Pancreas (tissue), 10 donors: ENCODE results near the gene SMARCC2. TPM values are rescaled to one million over a fixed set of nuclear protein-coding genes. Genes with fewer than 3 reads are reported as not detected.
A peak's percentile ranks its signal among the peaks of the same experiment; 100 is the strongest.

Experiments
- ATAC-seq, 4 donors: fragments of 200-7000 bp; cut with Tn5 transposase; one replicate each; pipeline versions ENCODE4 v1.8.0 to v1.9.1; 2020; ENCODE audit warnings: mild to moderate bottlenecking in 4 of 4, moderate library complexity in 4 of 4
- DNase-seq, 6 donors: peaks; one replicate each; pipeline ENCODE4 v3.0.0-alpha.2; 2020
- FAIRE-seq: peaks from 2 replicates; lab custom pipeline; 2012; peaks lifted over from hg19 to GRCh38; lab: Jason Lieb, UNC
- H3K27ac ChIP-seq, 4 donors: fragments of 200-600 bp; sonication (generic); 1 replicate in 3 of 4; 2 replicates in 1 of 4; pipeline versions ENCODE4 v1.5.0 to v1.8.0; 2020
- H3K27me3 ChIP-seq, 4 donors: fragments of 200-600 bp; one replicate each; pipeline ENCODE4 v1.8.0; 2021
- H3K36me3 ChIP-seq, 3 donors: fragments of 200-600 bp; sonication (generic) in 1 of 3; one replicate each; pipeline versions ENCODE4 v1.5.0 to v1.8.0; 2020 to 2021
- H3K4me1 ChIP-seq, 3 donors: fragments of 200-600 bp; one replicate each; pipeline ENCODE4 v1.8.0; 2021
- H3K4me3 ChIP-seq, 4 donors: fragments of 200-600 bp; sonication (generic) in 2 of 4; one replicate each; pipeline versions ENCODE4 v1.5.0 to v1.8.0; 2020 to 2021
- H3K9me3 ChIP-seq, 4 donors: fragments of 200-600 bp; one replicate each; pipeline ENCODE4 v1.8.0; 2021
- WGBS, 2 donors: extraction: QIAGEN DNeasy Blood & Tissue Kit; methylation state at CpG; one replicate each; pipeline ENCODE4 v1.1.7; 2013; 5-methylcytosine and 5-hydroxymethylcytosine counted together
- intact Hi-C, 3 donors: fragments of 100-400 bp; cut with DNase I; formaldehyde crosslinking; loops; one replicate each; pipeline versions ENCODE4 v1.11.1 to v1.14.2; 2022
- polyA plus RNA-seq, 2 donors: library from polyadenylated mRNA; stranded (reverse); fragments of 200-250 nt; gene quantifications; one replicate each; pipeline ENCODE4 v1.2.3, GENCODE V29; 2013
- total RNA-seq, 6 donors: library from RNA; stranded (reverse); fragmentation: NEBNext Ultra II Directional in 4 of 6; extraction: Animal tissue kit (Norgen Biotek cat#: 25700) in 4 of 6; gene quantifications; one replicate each; pipeline versions ENCODE4 v1.2.1 to v1.2.4, GENCODE V29; 2021 to 2023
- TF ChIP-seq, protein P1 (sequence below), 4 donors: fragments of 200-600 bp; sonication (generic) in 3 of 4; IDR thresholded peaks; one replicate each; pipeline versions ENCODE4 v1.5.0 to v1.8.0; 2021; ENCODE audit warnings: antibody characterized with exemption in 4 of 4
- donor health status: healthy with polysubstance abuse.
- donor health status: DM: no; HTN: no; CAD: no; lungs with moderate emphysema.
- donor health status: DM: no; HTN: no; CAD: no.
- donor health status: control.
- donor health status: control.
- donor health status: Bipolar disorder and iron deficiency.
- donor health status: DM: yes; HTN: yes; CAD: no.
- donor health status: DM: no; HTN: no; CAD: no.
- donor health status: DM: no; HTN: no; CAD: no.
- donor health status: DM: yes; HTN: yes; CAD: no.

SMARCC2 gene
- total and polyA plus RNA-seq, 8 donors: 26.3 to 64.5 (median 38.2) TPM

DNA sequence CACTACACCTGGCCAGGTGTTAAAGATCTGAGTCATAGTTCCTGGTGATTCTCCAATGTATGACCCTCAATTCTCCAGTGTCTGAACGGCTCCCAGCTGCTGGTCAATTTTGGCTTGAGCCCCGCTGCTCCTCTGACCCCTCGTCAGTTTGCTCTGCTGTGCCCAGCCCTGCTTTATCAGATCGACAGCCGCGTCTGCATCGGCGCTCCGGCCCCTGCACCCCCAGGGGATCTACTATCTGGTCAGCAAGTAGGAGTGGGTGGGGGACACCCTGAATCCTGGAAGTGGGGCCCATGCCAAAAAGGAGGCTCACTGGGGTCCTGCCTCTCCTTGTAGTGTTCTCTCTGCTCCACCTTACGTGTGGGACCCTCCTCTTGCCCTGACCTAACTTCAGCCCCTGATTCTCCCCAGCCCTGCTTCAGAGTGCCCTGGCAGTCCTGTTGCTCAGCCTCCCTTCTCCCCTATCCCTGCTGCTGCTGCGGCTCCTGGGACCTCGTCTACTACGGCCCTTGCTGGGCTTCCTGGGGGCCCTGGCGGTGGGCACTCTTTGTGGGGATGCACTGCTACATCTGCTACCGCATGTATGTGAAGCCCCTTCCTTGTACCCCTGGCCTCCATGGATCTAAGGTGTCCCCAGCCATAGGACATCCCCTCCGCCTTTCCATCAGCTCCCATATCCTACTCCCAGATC, 45.6 kb upstream of the SMARCC2 start:
- TF ChIP-seq, protein P1, sequence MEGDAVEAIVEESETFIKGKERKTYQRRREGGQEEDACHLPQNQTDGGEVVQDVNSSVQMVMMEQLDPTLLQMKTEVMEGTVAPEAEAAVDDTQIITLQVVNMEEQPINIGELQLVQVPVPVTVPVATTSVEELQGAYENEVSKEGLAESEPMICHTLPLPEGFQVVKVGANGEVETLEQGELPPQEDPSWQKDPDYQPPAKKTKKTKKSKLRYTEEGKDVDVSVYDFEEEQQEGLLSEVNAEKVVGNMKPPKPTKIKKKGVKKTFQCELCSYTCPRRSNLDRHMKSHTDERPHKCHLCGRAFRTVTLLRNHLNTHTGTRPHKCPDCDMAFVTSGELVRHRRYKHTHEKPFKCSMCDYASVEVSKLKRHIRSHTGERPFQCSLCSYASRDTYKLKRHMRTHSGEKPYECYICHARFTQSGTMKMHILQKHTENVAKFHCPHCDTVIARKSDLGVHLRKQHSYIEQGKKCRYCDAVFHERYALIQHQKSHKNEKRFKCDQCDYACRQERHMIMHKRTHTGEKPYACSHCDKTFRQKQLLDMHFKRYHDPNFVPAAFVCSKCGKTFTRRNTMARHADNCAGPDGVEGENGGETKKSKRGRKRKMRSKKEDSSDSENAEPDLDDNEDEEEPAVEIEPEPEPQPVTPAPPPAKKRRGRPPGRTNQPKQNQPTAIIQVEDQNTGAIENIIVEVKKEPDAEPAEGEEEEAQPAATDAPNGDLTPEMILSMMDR (IDR thresholded peaks at IDR 0.05): no peak
- no peaks in the 10 kb centered on the region for H3K36me3 ChIP-seq
- DNase-seq (peak in 2 of 6 donors; percentile 59 to 61), FAIRE-seq (no peak), ATAC-seq (peak in 1 of 4 donors; percentile 18)
- no peaks in the 10 kb centered on the region for H3K27me3 ChIP-seq
- H3K9me3 ChIP-seq: no peaks in the 10 kb centered on the region
- H3K4me3 ChIP-seq: no peak overlapping the region
- peak overlapping the region; percentile 22 to 51 (median 32) for H3K27ac ChIP-seq
- intact Hi-C loops: no loop called here
- H3K4me1 ChIP-seq: peaks cover 0 to 15% (median 3%) of the 10 kb centered on the region in 3 donors
- 42 to 51% methylated on average over 16 of the region's 16 CpGs for WGBS, 2 donors

- H3K27ac ChIP-seq: peak overlapping the region; percentile 66 to 71 (median 70)
Measured at GRCh38 chr12:56231184-56231582, 41.9 kb upstream of the SMARCC2 start.

DNA sequence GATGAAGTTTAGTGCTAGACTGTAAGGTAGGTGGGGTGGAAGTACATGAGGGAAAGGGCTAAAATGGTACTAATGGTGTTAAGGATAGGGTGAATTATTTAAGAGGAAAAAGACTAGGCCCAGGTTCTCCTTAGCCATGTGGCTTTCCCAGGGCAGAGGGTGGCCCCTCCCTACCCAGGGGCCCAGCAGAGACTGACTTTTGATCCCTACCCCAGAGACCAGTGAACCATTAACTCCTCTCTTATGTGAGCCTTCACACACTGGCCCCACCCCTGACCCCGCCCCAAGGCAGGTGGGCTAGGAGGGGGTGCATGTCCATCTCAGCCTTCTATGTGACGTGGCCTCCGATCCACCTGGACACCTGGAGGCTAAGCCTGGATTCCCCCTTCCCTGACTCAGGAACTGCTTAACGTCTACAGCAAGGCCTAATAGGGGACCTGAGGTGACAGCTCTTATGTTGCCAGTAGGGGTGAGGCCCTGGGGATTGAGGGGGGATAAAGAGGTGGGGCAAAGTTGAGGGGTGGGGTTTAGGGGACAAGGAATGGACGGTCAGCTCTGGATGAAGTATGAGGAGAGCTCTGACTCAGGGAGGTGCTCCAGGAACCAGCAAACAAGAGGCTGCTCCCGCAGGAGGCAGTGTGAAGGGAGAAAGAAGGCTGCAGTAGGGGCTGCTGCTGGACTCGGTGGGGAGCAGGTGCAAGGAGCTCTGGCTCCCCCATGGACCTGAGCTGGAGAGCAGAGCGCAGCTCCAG, 41.3 kb upstream of the SMARCC2 start:
- WGBS, 2 donors: 16 to 20% methylated on average over 8 of the region's 8 CpGs
- H3K9me3 ChIP-seq: no peaks in the 10 kb centered on the region
- H3K27ac ChIP-seq: peak overlapping the region; percentile 66 to 71 (median 70)
- intact Hi-C loops: no loop called here
- H3K4me3 ChIP-seq: peak overlapping the region; percentile 16 to 56 (median 44)
- DNase-seq (peak; percentile 84 to 95 (median 94)), ATAC-seq (peak; percentile 86 to 93 (median 91)), FAIRE-seq (no peak)
- no peaks in the 10 kb centered on the region for H3K36me3 ChIP-seq
- TF ChIP-seq, protein P1 (IDR thresholded peaks at IDR 0.05): no peak
- H3K4me1 ChIP-seq: peaks cover 0 to 18% (median 8%) of the 10 kb centered on the region in 3 donors
- H3K27me3 ChIP-seq: no peaks in the 10 kb centered on the region

More at GRCh38 chr12:56231184-56231582, 41.9 kb upstream of the SMARCC2 start:
- FAIRE-seq: no peak
- WGBS, 2 donors: 26 to 37% methylated on average over 10 to 11 of the region's 11 CpGs
- Histone ChIP-seq H3K36me3 (no peaks in the 10 kb centered on the region), H3K4me1 (peaks cover 0 to 20% (median 9%) of the 10 kb centered on the region in 3 donors), H3K9me3 (no peaks in the 10 kb centered on the region), H3K4me3 (peak overlapping the region; percentile 16 to 56 (median 44)), H3K27me3 (no peaks in the 10 kb centered on the region)
- TF ChIP-seq, protein P1 (IDR thresholded peaks at IDR 0.05): no peak
- intact Hi-C loops: no loop called here
- peak in 1 of 6 donors; percentile 31 for DNase-seq
- ATAC-seq: peak; percentile 7 to 22 (median 15)

DNA sequence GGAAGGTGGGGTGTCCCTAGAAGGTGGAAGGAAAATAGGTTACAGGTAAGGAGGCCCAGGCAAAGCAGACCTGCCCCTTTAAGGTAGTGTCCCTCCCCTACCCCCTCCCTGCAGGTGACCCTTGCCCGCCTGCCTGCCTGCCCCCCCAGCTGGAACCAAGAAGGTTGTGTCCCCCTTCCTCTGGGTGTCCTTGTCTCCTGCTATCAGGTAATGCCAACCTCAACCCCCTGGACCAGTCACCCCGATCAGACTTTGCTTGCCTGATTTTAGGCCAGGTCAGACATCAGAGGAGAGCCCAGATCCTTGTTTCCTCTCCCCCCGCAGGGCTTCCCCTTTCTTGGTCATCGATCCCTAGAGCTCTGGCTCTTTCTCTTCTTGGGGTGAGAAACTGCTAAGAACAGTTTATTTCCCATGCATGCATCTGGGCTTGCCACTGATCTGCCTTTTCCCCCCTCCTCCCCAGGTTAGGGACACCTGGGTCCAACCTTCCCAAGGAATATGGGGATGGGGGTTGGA, 40.7 kb upstream of the SMARCC2 start, which contains the start of gene SLC39A5:
TSS of gene SLC39A5 (plus strand) at position 136 of the 516 bp plus-strand sequence. CDS start 1,224 bp downstream, outside the sequence.
- intact Hi-C loops: no loop called here
- Histone ChIP-seq H3K9me3 (no peaks in the 10 kb centered on the region), H3K4me3 (peak within 1 kb of the TSS; percentile 16 to 56 (median 44)), H3K27me3 (no peaks in the 10 kb centered on the region), H3K4me1 (peaks cover 0 to 13% (median 5%) of the 10 kb centered on the region in 3 donors), H3K36me3 (no peaks in the 10 kb centered on the region), H3K27ac (peak within 1 kb of the TSS; percentile 66 to 71 (median 70))
- peak in 1 of 6 donors; percentile 30 for DNase-seq
- no peak for FAIRE-seq
- peak in 3 of 4 donors; percentile 1 to 12 (median 8) for ATAC-seq
- TF ChIP-seq, protein P1 (IDR thresholded peaks at IDR 0.05): no peak
- WGBS, 2 donors: 24 to 25% methylated on average over 4 of the region's 4 CpGs
